Cardiac muscle cell (in vitro differentiated cells and primary cell): ENCODE measurements around the gene IFT122. TPM values are rescaled to one million over a fixed set of nuclear protein-coding genes. Genes with fewer than 3 reads are reported as not detected.

Experiments
- DNase-seq, 2 donors: peaks; one replicate each; pipeline versions ENCODE4 v3.0.0 to v3.0.0-alpha.2; 2010 to 2017; ENCODE audit warnings: low read depth in 1 of 2, low spot score in 1 of 2
- H3K27ac ChIP-seq: fragments of 200-600 bp; sonication (generic); 2 replicates; pipeline ENCODE4 v1.5.1; 2016
- H3K27me3 ChIP-seq: fragments of 200-600 bp; sonication (generic); 2 replicates; pipeline ENCODE4 v1.6.0; 2016; ENCODE audit warnings: control low read depth
- H3K36me3 ChIP-seq: fragments of 200-600 bp; sonication (generic); 2 replicates; pipeline ENCODE4 v1.5.1; 2016; ENCODE audit warnings: control low read depth
- H3K4me1 ChIP-seq: fragments of 200-600 bp; sonication (generic); 2 replicates; pipeline ENCODE4 v1.8.1; 2017; ENCODE audit warnings: low read depth, mild to moderate bottlenecking, mixed run types
- H3K4me3 ChIP-seq: fragments of 200-600 bp; sonication (generic); 2 replicates; pipeline ENCODE4 v1.5.1; 2016; ENCODE audit warnings: mild to moderate bottlenecking
- H3K9me3 ChIP-seq: fragments of 200-600 bp; sonication (generic); 2 replicates; pipeline ENCODE4 v1.5.1; 2017; ENCODE audit warnings: low read depth, mild to moderate bottlenecking, control low read depth
- polyA plus RNA-seq: library from polyadenylated mRNA; unstranded; fragments of >200 nt; fragmentation: Nextera tagmentation; extraction: Ambion mirVana; gene quantifications from 2 replicates; pipeline ENCODE4 v1.2.1, GENCODE V29; 2016
- total RNA-seq: library from RNA; depleted of rRNA; stranded (reverse); fragments of >200 nt; gene quantifications from 2 replicates; pipeline ENCODE4 v1.2.3, GENCODE V29; 2016
- TF ChIP-seq, protein P1 (sequence below): IDR thresholded peaks from 2 replicates; pipeline ENCODE4 v1.5.1; 2012; ENCODE audit warnings: low read depth, mild to moderate bottlenecking, low read length

The IFT122 gene
- total and polyA plus RNA-seq, 2 experiments from 2014 or later = 21.9 to 31.5 TPM

GRCh38 chr3:129548104-129548965 is 108.3 kb downstream of the IFT122 start:
- H3K4me1 ChIP-seq = peaks cover 10% of the 10 kb centered on the region
- H3K36me3 ChIP-seq = no peaks in the 10 kb centered on the region
- H3K27me3 ChIP-seq = no peaks in the 10 kb centered on the region
- no peak overlapping the region for H3K27ac ChIP-seq
- TF ChIP-seq, protein P1, sequence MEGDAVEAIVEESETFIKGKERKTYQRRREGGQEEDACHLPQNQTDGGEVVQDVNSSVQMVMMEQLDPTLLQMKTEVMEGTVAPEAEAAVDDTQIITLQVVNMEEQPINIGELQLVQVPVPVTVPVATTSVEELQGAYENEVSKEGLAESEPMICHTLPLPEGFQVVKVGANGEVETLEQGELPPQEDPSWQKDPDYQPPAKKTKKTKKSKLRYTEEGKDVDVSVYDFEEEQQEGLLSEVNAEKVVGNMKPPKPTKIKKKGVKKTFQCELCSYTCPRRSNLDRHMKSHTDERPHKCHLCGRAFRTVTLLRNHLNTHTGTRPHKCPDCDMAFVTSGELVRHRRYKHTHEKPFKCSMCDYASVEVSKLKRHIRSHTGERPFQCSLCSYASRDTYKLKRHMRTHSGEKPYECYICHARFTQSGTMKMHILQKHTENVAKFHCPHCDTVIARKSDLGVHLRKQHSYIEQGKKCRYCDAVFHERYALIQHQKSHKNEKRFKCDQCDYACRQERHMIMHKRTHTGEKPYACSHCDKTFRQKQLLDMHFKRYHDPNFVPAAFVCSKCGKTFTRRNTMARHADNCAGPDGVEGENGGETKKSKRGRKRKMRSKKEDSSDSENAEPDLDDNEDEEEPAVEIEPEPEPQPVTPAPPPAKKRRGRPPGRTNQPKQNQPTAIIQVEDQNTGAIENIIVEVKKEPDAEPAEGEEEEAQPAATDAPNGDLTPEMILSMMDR = no peak
- H3K4me3 ChIP-seq = no peak overlapping the region
- no peak for DNase-seq
- H3K9me3 ChIP-seq = no peaks in the 10 kb centered on the region

GRCh38 chr3:129549006-129549800 is 109.2 kb downstream of the IFT122 start:
- no peaks in the 10 kb centered on the region for H3K9me3 ChIP-seq
- H3K36me3 ChIP-seq = no peaks in the 10 kb centered on the region
- TF ChIP-seq, protein P1 = no peak
- no peak overlapping the region for H3K27ac ChIP-seq
- no peak for DNase-seq
- H3K4me3 ChIP-seq = no peak overlapping the region
- H3K27me3 ChIP-seq = no peaks in the 10 kb centered on the region
- H3K4me1 ChIP-seq = peaks cover 19% of the 10 kb centered on the region

GRCh38 chr3:129549805-129550204 is 109.8 kb downstream of the IFT122 start:
- Histone ChIP-seq H3K27ac (no peak overlapping the region), H3K36me3 (no peaks in the 10 kb centered on the region), H3K4me1 (peaks cover 25% of the 10 kb centered on the region), H3K27me3 (no peaks in the 10 kb centered on the region), H3K9me3 (no peaks in the 10 kb centered on the region), H3K4me3 (no peak overlapping the region)
- TF ChIP-seq, protein P1 = no peak
- DNase-seq = no peak

DNA sequence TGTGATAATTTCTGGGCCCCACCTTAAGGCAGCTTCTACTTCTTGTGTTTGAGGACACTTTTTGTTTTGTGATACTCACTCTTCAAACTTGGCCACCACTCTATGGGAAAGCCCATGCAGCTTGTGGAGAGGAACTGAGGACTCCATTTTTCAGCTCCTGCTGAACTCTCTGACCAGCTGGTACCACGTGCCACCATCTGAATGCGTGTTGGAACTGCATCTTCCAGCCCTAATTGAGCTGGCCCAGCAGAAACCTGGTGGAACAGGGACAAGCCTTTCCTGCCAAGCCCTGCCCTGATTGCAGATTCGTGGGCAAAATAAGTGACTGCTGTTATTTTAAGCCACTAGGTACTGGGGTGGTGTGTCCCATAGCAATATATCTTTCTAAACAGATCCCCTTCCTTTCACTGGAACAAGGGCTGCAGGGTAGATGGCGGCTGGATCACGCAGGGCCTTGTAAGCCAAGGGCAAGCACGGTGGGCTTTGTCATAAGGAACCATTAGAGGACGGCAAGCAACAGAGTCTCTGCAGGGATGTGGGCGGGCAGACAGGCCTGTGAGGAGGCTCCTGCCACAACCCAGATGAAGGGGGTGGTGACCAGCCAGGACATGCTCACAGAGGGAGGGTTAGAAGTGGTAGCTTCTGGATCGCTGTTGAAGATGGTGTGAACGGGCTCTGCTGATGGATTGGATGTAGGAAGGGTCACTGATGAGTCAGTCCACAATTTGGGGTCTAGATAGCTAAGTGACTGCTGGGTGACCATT is 112.4 kb downstream of the IFT122 start:
- Histone ChIP-seq H3K9me3 (no peaks in the 10 kb centered on the region), H3K27me3 (no peaks in the 10 kb centered on the region), H3K27ac (no peak overlapping the region), H3K36me3 (no peaks in the 10 kb centered on the region), H3K4me1 (peaks cover 50% of the 10 kb centered on the region), H3K4me3 (no peak overlapping the region)
- DNase-seq = no peak
- TF ChIP-seq, protein P1 = no peak

DNA sequence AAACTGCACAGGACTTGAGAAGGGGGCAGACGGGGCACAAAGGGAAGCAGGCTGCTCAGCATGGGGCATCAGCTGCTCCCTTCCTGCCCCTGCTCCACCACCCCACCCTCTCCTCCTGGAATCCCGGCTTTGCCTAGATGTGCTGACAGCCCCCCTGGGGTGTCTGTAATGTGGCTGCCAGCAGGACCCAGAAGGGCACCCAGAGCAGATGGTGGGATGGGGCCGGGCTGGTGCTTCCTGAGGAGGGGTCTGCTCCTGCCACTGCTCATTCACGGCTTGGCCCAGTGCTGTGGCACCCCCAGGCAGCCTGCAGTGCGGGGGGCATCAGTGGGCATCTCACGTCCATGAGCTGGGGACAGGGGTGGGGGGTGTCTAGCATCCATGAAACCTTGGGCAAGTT is 113.1 kb downstream of the IFT122 start:
- H3K36me3 ChIP-seq = no peaks in the 10 kb centered on the region
- H3K27me3 ChIP-seq = no peaks in the 10 kb centered on the region
- no peak overlapping the region for H3K27ac ChIP-seq
- H3K4me3 ChIP-seq = no peak overlapping the region
- no peak for DNase-seq
- no peaks in the 10 kb centered on the region for H3K9me3 ChIP-seq
- TF ChIP-seq, protein P1 = no peak
- H3K4me1 ChIP-seq = peaks cover 51% of the 10 kb centered on the region
